Colonic mucosa (tissue), 4 donors: ENCODE measurements around the gene ANKRD34A. TPM values are rescaled to one million over a fixed set of nuclear protein-coding genes. Genes with fewer than 3 reads are reported as not detected.

Experiments
- DNase-seq: peaks from one replicate; pipeline ENCODE4 v3.0.0-alpha.2; 2020
- H3K27ac ChIP-seq: fragments of 200-600 bp; one replicate; pipeline ENCODE4 v1.8.0; 2021
- H3K27me3 ChIP-seq: fragments of 200-600 bp; one replicate; pipeline ENCODE4 v1.8.0; 2021
- H3K36me3 ChIP-seq: fragments of 200-600 bp; one replicate; pipeline ENCODE4 v1.8.0; 2021
- H3K4me1 ChIP-seq: fragments of 200-600 bp; one replicate; pipeline ENCODE4 v1.8.0; 2021; ENCODE audit warnings: mild to moderate bottlenecking
- H3K4me3 ChIP-seq: fragments of 200-600 bp; one replicate; pipeline ENCODE4 v1.8.0; 2021
- H3K9ac ChIP-seq, 2 donors: one replicate each; pipeline ENCODE4 v1.7.0; 2013; ENCODE audit warnings: control low read depth in 2 of 2, low read depth in 2 of 2, low read length in 2 of 2
- H3K9me3 ChIP-seq: fragments of 200-600 bp; one replicate; pipeline ENCODE4 v1.8.0; 2021
- intact Hi-C: fragments of 100-400 bp; cut with DNase I; formaldehyde crosslinking; loops from one replicate; pipeline ENCODE4 v1.14.1; 2022
- total RNA-seq, 2 donors: library from RNA; stranded (reverse); fragmentation: NEBNext Ultra II Directional in 1 of 2; extraction: Animal tissue kit (Norgen Biotek cat#: 25700) in 1 of 2; gene quantifications; one replicate each; pipeline ENCODE4 v1.2.1, GENCODE V29; 2021
- TF ChIP-seq, protein P1 (sequence below): fragments of 200-600 bp; IDR thresholded peaks from one replicate; pipeline ENCODE4 v1.8.0; 2022; ENCODE audit warnings: antibody characterized with exemption, mild to moderate bottlenecking
- donor health status: healthy.
- donor health status: DM: no; HTN: no; CAD: no.
- donor health status: DM: no; HTN: no; CAD: no.

ANKRD34A gene
- total RNA-seq, 2 donors from 2014 or later: 0.21 to 0.44 TPM

DNA sequence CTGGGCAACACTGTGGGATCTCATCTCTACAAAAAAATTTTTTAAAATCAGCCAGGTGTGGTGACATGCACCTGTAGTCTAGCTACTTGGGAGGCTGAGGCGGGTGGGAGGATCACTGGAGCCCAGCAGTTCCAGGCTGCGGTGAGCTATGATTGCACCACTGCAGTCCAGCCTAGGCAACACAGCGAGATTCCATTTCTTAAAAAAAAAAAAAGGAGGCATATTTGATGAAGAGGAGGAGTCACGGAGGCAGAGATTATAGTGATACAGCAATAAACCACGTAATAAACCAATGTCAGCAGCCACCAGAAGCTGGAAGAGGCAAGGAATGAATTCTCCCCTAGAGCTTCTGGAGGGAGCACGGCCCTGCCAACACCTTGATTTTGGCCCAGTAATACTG is 10.5 kb downstream of the ANKRD34A start:
- H3K36me3 ChIP-seq: no peaks in the 10 kb centered on the region
- H3K27me3 ChIP-seq: no peaks in the 10 kb centered on the region
- no peak overlapping the region for H3K27ac ChIP-seq
- H3K4me3 ChIP-seq: no peak overlapping the region
- intact Hi-C loops: no loop called here
- peaks cover 8% of the 10 kb centered on the region for H3K4me1 ChIP-seq
- DNase-seq: no peak
- TF ChIP-seq, protein P1, sequence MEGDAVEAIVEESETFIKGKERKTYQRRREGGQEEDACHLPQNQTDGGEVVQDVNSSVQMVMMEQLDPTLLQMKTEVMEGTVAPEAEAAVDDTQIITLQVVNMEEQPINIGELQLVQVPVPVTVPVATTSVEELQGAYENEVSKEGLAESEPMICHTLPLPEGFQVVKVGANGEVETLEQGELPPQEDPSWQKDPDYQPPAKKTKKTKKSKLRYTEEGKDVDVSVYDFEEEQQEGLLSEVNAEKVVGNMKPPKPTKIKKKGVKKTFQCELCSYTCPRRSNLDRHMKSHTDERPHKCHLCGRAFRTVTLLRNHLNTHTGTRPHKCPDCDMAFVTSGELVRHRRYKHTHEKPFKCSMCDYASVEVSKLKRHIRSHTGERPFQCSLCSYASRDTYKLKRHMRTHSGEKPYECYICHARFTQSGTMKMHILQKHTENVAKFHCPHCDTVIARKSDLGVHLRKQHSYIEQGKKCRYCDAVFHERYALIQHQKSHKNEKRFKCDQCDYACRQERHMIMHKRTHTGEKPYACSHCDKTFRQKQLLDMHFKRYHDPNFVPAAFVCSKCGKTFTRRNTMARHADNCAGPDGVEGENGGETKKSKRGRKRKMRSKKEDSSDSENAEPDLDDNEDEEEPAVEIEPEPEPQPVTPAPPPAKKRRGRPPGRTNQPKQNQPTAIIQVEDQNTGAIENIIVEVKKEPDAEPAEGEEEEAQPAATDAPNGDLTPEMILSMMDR: no peak
- H3K9me3 ChIP-seq: no peaks in the 10 kb centered on the region
- H3K9ac ChIP-seq: no peak overlapping the region

DNA sequence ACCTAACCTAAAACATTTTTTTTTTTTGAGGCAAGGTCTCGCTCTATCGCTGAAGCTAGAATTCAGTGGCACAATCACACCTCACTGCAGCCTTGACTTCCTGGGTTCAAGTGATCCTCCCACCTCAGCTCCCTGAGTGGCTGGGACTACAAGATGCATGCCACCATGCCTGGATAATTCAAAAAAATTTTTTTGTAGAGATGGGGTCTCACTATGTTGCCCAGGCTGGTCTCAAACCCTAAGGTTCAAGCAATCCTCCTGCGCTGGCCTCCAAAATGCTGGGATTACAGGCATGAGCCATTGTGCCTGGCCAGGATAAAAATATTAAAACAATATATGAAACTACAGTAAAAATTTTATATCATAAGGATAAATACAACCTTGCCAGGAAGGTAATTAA is 11.5 kb downstream of the ANKRD34A start:
- H3K9me3 ChIP-seq: no peaks in the 10 kb centered on the region
- intact Hi-C loops: no loop called here
- no peak overlapping the region for H3K4me3 ChIP-seq
- peaks cover 8% of the 10 kb centered on the region for H3K4me1 ChIP-seq
- H3K9ac ChIP-seq: no peak overlapping the region
- no peaks in the 10 kb centered on the region for H3K27me3 ChIP-seq
- no peak for DNase-seq
- no peak overlapping the region for H3K27ac ChIP-seq
- H3K36me3 ChIP-seq: no peaks in the 10 kb centered on the region
- TF ChIP-seq, protein P1: no peak

DNA sequence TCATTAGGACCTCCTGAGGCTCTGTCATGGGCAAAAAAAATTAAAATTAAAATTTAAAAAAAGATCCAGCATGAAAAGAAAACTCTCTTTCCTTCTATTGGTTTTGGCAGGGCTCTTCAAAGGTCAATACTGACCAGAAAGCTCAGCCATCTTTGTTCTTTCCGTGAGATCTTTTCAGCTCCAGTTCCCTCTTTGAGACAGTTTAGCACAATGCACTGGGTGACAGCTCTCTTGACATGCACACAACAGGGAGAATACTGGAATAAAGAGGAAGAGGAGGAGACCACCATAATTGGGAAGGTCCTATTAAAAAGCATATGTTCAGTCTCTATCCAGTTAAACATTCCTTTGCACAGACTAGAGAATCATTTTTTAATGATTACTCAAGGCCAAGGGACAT is 12.8 kb downstream of the ANKRD34A start:
- peaks cover 8% of the 10 kb centered on the region for H3K4me1 ChIP-seq

DNA sequence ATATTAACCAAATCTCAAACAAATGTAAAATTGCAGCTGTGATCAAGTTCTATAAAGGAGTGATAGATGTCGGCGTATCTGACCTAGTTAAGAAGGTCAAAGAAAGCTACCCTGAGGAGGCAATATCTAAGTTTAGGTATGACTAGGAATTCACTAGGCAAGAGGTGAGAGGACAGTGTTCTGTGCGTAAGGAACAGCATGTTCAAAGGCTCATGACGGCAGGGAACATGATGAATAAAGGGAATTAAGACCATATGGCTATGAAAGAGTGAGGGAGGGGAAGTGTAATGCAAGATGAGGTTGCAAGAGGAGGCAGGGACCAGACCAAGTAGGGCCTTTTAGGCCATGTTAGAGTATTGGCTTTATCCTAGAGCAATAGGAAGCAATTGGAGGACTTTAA is 15.2 kb downstream of the ANKRD34A start:
- TF ChIP-seq, protein P1: no peak
- no peak overlapping the region for H3K27ac ChIP-seq
- intact Hi-C loops: no loop called here
- no peaks in the 10 kb centered on the region for H3K27me3 ChIP-seq
- no peak for DNase-seq
- no peaks in the 10 kb centered on the region for H3K9me3 ChIP-seq
- no peaks in the 10 kb centered on the region for H3K36me3 ChIP-seq
- no peak overlapping the region for H3K4me3 ChIP-seq
- no peaks in the 10 kb centered on the region for H3K4me1 ChIP-seq
- no peak overlapping the region for H3K9ac ChIP-seq

More for the DNA sequence above, 12.8 kb downstream of the ANKRD34A start:
- no peak overlapping the region for H3K27ac ChIP-seq
- intact Hi-C loops: no loop called here
- no peak overlapping the region for H3K9ac ChIP-seq
- TF ChIP-seq, protein P1: no peak
- no peaks in the 10 kb centered on the region for H3K36me3 ChIP-seq
- no peak for DNase-seq
- no peaks in the 10 kb centered on the region for H3K9me3 ChIP-seq
- no peaks in the 10 kb centered on the region for H3K27me3 ChIP-seq
- no peak overlapping the region for H3K4me3 ChIP-seq

DNA sequence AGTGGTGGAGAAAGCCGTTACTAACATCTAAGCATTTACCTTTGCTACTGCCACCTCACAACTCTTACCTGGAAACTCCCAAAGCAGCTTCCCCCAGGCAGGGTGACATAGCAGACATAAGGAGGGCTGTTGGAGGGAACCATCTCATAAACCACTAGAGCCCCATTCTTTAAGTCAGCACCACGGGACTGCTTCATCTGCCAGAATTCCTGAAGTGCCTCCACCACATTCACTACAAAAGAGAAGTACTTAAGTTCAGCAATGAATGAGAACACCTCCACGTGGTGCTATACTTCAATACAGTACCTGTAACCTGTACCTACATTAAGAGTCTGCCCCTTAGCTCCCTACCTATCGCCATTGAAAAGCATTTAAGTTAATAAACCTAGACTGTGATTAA is 16.8 kb downstream of the ANKRD34A start:
- DNase-seq: no peak
- intact Hi-C loops: no loop called here
- Histone ChIP-seq H3K4me1 (no peaks in the 10 kb centered on the region), H3K4me3 (no peak overlapping the region), H3K9ac (no peak overlapping the region), H3K9me3 (no peaks in the 10 kb centered on the region), H3K27ac (no peak overlapping the region), H3K27me3 (no peaks in the 10 kb centered on the region), H3K36me3 (no peaks in the 10 kb centered on the region)
- TF ChIP-seq, protein P1: no peak
